ENCODE data around the gene PBRM1.

PBRM1 gene

GRCh38 chr3:52518723-52519444 lies 166.8 kb downstream of the PBRM1 start:
- Mint-ChIP-seq H3K4me3 (no peak overlapping the region), H3K27me3 (ENCODE audit: low read depth) (peaks cover 3% of the 10 kb centered on the region), H3K9me3 (no peaks in the 10 kb centered on the region), H3K4me1 (no peaks in the 10 kb centered on the region), H3K36me3 (ENCODE audit: low read depth) (peaks cover 1% of the 10 kb centered on the region), H3K27ac (no peak overlapping the region)
- TF ChIP-seq CTCF (IDR thresholded peaks at IDR 0.05; ENCODE audit: unreplicated experiment in 3 of 3): no peak

DNA sequence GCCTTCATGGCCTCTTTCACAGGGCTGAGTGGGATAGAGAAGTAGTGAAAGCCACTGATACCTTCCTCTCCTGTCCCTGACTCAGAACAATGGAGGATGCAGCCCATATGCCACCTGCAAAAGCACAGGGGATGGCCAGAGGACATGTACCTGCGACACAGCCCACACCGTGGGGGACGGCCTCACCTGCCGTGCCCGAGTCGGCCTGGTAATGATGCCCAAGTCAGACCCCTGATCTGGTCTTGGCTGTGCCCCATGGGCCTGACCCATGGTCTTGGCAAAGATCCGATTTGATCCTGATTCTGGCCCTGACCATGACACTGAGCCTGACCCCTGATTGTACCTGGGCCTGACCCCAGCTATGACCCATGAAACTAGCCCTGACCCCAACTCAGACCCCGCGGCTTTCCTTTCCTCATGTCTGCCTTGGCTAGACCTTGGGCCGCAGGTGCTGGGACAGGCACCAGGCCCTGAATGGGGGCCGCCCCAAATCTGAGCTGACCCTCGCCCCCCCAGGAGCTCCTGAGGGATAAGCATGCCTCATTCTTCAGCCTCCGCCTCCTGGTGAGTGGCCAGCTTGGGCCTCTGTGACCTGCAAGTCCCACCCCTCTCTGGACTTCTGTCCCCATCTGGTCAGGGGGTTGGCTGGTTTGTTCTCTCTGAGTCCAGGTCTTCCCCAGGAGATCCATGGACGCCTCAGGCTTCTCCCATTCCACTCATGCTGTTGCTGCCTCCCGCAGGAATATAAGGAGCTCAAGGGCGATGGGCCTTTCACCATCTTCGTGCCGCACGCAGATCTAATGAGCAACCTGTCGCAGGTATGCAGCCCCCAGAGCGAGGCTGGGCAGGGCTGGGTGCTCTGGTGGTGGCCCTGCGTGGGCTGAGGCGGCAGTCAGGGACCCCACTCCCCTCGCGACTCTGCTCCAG lies 167.7 kb downstream of the PBRM1 start:
- Mint-ChIP-seq H3K4me1 (no peaks in the 10 kb centered on the region), H3K4me3 (no peak overlapping the region), H3K27me3 (ENCODE audit: low read depth) (peaks cover 3% of the 10 kb centered on the region), H3K36me3 (ENCODE audit: low read depth) (no peaks in the 10 kb centered on the region), H3K9me3 (no peaks in the 10 kb centered on the region), H3K27ac (no peak overlapping the region)
- TF ChIP-seq CTCF (IDR thresholded peaks at IDR 0.05; ENCODE audit: unreplicated experiment in 3 of 3): no peak

- no peaks in the 10 kb centered on the region for H3K9me3 Mint-ChIP-seq
- H3K4me1 Mint-ChIP-seq: no peaks in the 10 kb centered on the region
- no peak overlapping the region for H3K27ac Mint-ChIP-seq
- peaks cover 3% of the 10 kb centered on the region for H3K27me3 Mint-ChIP-seq (ENCODE audit: low read depth)
- no peak overlapping the region for H3K4me3 Mint-ChIP-seq
- H3K36me3 Mint-ChIP-seq (ENCODE audit: low read depth): no peaks in the 10 kb centered on the region
- no peak for TF ChIP-seq CTCF (IDR thresholded peaks at IDR 0.05; ENCODE audit: unreplicated experiment in 3 of 3)
These were observed 169.1 kb downstream of the PBRM1 start for GRCh38 chr3:52516509-52517195.

DNA sequence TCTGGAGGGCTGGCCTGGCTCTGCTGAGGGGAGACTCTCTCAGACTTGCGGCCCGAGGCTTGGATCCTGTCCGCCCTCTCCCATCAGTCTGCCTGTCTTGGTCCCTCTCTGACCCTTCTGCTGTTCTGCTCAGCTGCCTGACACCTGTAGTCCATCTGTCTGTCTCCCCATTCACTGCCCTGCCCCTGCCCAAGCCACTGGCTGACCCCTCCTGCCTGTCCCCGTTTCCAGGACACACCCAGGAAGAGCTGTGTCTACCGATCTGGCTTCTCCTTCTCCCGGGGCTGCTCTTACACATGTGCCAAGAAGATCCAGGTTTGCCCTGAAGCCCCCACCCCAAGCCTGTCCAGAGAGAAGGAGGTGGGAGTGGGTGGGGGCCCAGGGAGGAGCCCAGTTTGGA lies 170.5 kb downstream of the PBRM1 start:
- H3K4me3 Mint-ChIP-seq: no peak overlapping the region
- no peak overlapping the region for H3K27ac Mint-ChIP-seq
- no peaks in the 10 kb centered on the region for H3K9me3 Mint-ChIP-seq
- H3K36me3 Mint-ChIP-seq (ENCODE audit: low read depth): no peaks in the 10 kb centered on the region
- TF ChIP-seq CTCF (IDR thresholded peaks at IDR 0.05; ENCODE audit: unreplicated experiment in 3 of 3): no peak
- H3K27me3 Mint-ChIP-seq (ENCODE audit: low read depth): peaks cover 7% of the 10 kb centered on the region
- no peaks in the 10 kb centered on the region for H3K4me1 Mint-ChIP-seq

GRCh38 chr3:52514576-52514975 lies 171.1 kb downstream of the PBRM1 start:
- Mint-ChIP-seq H3K36me3 (ENCODE audit: low read depth) (no peaks in the 10 kb centered on the region), H3K4me3 (no peak overlapping the region), H3K9me3 (no peaks in the 10 kb centered on the region), H3K4me1 (no peaks in the 10 kb centered on the region), H3K27ac (no peak overlapping the region), H3K27me3 (ENCODE audit: low read depth) (peaks cover 10% of the 10 kb centered on the region)
- no peak for TF ChIP-seq CTCF (IDR thresholded peaks at IDR 0.05; ENCODE audit: unreplicated experiment in 3 of 3)
